H1 (cell line): ENCODE results near the gene SIPA1L2. TPM values are rescaled to one million over a fixed set of nuclear protein-coding genes. Genes with fewer than 3 reads are reported as not detected.

Experiments used
- CTCF ChIA-PET: fragments of 300-600 bp; sonication (Branson Sonifier 250); formaldehyde crosslinking; loops from one replicate; lab custom pipeline; 2021; ENCODE audit not compliant: partially characterized antibody; lab: Charles Lee
- POLR2A ChIA-PET: fragments of 300-600 bp; sonication (Branson Sonifier 250); formaldehyde crosslinking; loops from one replicate; lab custom pipeline; 2021; ENCODE audit warnings: inconsistent platforms; ENCODE audit not compliant: partially characterized antibody; lab: Charles Lee
- DNase-seq, 2 experiments: peaks; one replicate each; pipeline versions ENCODE4 v3.0.0 to v3.0.0-alpha.2; 2010 to 2022; ENCODE audit warnings: low spot score in 2 of 2, low read depth in 1 of 2, mixed read lengths in 1 of 2
- FAIRE-seq: peaks from 2 replicates; lab custom pipeline; 2011; peaks lifted over from hg19 to GRCh38; lab: Jason Lieb, UNC
- H2AFZ ChIP-seq: 2 replicates; pipeline ENCODE4 v1.8.1; 2012; ENCODE audit warnings: low read length, inconsistent platforms
- H2AK5ac ChIP-seq: 2 replicates; pipeline ENCODE4 v1.6.1; 2013; ENCODE audit warnings: low read depth, low read length
- H2BK120ac ChIP-seq: replicated peaks from 2 replicates; pipeline ENCODE3; 2013; ENCODE audit warnings: low read depth, low read length, inconsistent platforms
- H2BK12ac ChIP-seq: 2 replicates; pipeline ENCODE4 v1.6.1; 2013; ENCODE audit warnings: low read depth, low read length
- H2BK15ac ChIP-seq: 2 replicates; pipeline ENCODE4 v1.6.1; 2013; ENCODE audit warnings: low read length
- H2BK20ac ChIP-seq: 2 replicates; pipeline ENCODE4 v1.6.1; 2013; ENCODE audit warnings: low read length
- H2BK5ac ChIP-seq: 2 replicates; pipeline ENCODE4 v1.6.1; 2013; ENCODE audit warnings: low read depth, low read length
- H3K14ac ChIP-seq: 2 replicates; pipeline ENCODE4 v1.6.1; 2013; ENCODE audit warnings: inconsistent platforms; ENCODE audit not compliant: insufficient read length
- H3K18ac ChIP-seq: 2 replicates; pipeline ENCODE4 v1.6.1; 2013; ENCODE audit warnings: low read length; ENCODE audit errors: extremely low read depth
- H3K23ac ChIP-seq: 2 replicates; pipeline ENCODE4 v1.6.1; 2013; ENCODE audit warnings: inconsistent platforms; ENCODE audit not compliant: insufficient read length
- H3K23me2 ChIP-seq: 2 replicates; pipeline ENCODE4 v1.6.1; 2013; ENCODE audit warnings: low read depth, low read length
- H3K27ac ChIP-seq: 2 replicates; pipeline ENCODE4 v1.6.1; 2011; ENCODE audit warnings: low read depth, low read length, inconsistent platforms
- H3K27me3 ChIP-seq, 4 experiments: replicated peaks in 1 of 4; 1 replicate in 1 of 4; 2 replicates in 3 of 4; pipeline versions ENCODE4 v1.6.1 to v1.8.1; 2011 to 2013; ENCODE audit warnings: low read length in 3 of 4, mild to moderate bottlenecking in 3 of 4, inconsistent platforms in 2 of 4, mixed read lengths in 2 of 4, moderate library complexity in 1 of 4; ENCODE audit not compliant: control insufficient read depth in 3 of 4, insufficient read depth in 3 of 4; ENCODE audit errors: extremely low read depth in 1 of 4
- H3K36me3 ChIP-seq, 4 experiments: 2 replicates each; pipeline versions ENCODE4 v1.6.1 to v1.8.1; 2011 to 2013; ENCODE audit warnings: mild to moderate bottlenecking in 4 of 4, low read length in 3 of 4, moderate library complexity in 2 of 4, control low read depth in 1 of 4, inconsistent platforms in 1 of 4; ENCODE audit not compliant: insufficient read depth in 4 of 4, control insufficient read depth in 2 of 4
- H3K4ac ChIP-seq: replicated peaks from 2 replicates; pipeline ENCODE3; 2013; ENCODE audit warnings: low read length, low read depth, mixed read lengths, inconsistent platforms; ENCODE audit not compliant: insufficient read length
- H3K4me1 ChIP-seq, 4 experiments: replicated peaks in 1 of 4; 1 replicate in 1 of 4; 2 replicates in 3 of 4; pipeline versions ENCODE4 v1.6.1 to v1.8.1; 2011 to 2013; ENCODE audit warnings: low read length in 3 of 4, inconsistent platforms in 2 of 4, mixed read lengths in 1 of 4; ENCODE audit not compliant: insufficient read depth in 4 of 4, control insufficient read depth in 3 of 4
- H3K4me2 ChIP-seq, 2 experiments: 2 replicates each; pipeline versions ENCODE4 v1.6.1 to v1.8.1; 2011 to 2013; ENCODE audit warnings: low read depth in 2 of 2, low read length in 2 of 2, control low read depth in 1 of 2, inconsistent platforms in 1 of 2, mild to moderate bottlenecking in 1 of 2; ENCODE audit not compliant: insufficient read depth in 1 of 2
- H3K4me3 ChIP-seq, 4 experiments: fragments of 200-600, 300-600 bp in 1 of 4; sonication (generic), shearing (Covaris generic), sonication (Bioruptor Twin) in 1 of 4; 2 replicates each; pipeline versions ENCODE4 v1.5.1 to v1.8.1; 2011 to 2016; ENCODE audit warnings: low read length in 4 of 4, low read depth in 3 of 4, control low read depth in 2 of 4, inconsistent platforms in 2 of 4, mild to moderate bottlenecking in 2 of 4, mixed read lengths in 1 of 4, moderate library complexity in 1 of 4; ENCODE audit not compliant: insufficient read depth in 2 of 4; ENCODE audit errors: extremely low read depth in 1 of 4
- H3K56ac ChIP-seq: replicated peaks from 2 replicates; pipeline ENCODE3; 2013; ENCODE audit warnings: low read depth, mild to moderate bottlenecking, mixed read lengths, low read length, inconsistent platforms; ENCODE audit not compliant: insufficient read length
- H3K79me1 ChIP-seq: 2 replicates; pipeline ENCODE4 v1.6.1; 2013; ENCODE audit warnings: low read depth, low read length, control low read depth
- H3K79me2 ChIP-seq, 2 experiments: 2 replicates each; pipeline versions ENCODE4 v1.6.1 to v1.8.1; 2012 to 2013; ENCODE audit warnings: low read length in 2 of 2, mild to moderate bottlenecking in 2 of 2, inconsistent platforms in 1 of 2; ENCODE audit not compliant: insufficient read depth in 2 of 2, control insufficient read depth in 1 of 2
- H3K9ac ChIP-seq, 4 experiments: replicated peaks in 1 of 4; 1 replicate in 1 of 4; 2 replicates in 3 of 4; pipeline versions ENCODE4 v1.6.1 to v1.8.1; 2011 to 2013; ENCODE audit warnings: low read depth in 3 of 4, low read length in 3 of 4, control low read depth in 2 of 4, mild to moderate bottlenecking in 2 of 4, moderate library complexity in 2 of 4, inconsistent platforms in 1 of 4; ENCODE audit errors: extremely low read depth in 1 of 4
- H3K9me3 ChIP-seq, 2 experiments: 2 replicates each; pipeline versions ENCODE4 v1.6.1 to v1.8.1; 2012 to 2013; ENCODE audit warnings: mild to moderate bottlenecking in 2 of 2, moderate library complexity in 2 of 2, control low read depth in 1 of 2, inconsistent platforms in 1 of 2, low read depth in 1 of 2, low read length in 1 of 2, mixed read lengths in 1 of 2; ENCODE audit not compliant: insufficient read depth in 2 of 2
- H4K20me1 ChIP-seq, 2 experiments: replicated peaks in 1 of 2; 2 replicates each; pipeline versions ENCODE3 to v1.8.1; 2011 to 2013; ENCODE audit warnings: inconsistent platforms in 2 of 2, low read length in 2 of 2, mild to moderate bottlenecking in 1 of 2; ENCODE audit not compliant: insufficient read depth in 2 of 2, control insufficient read depth in 1 of 2
- H4K5ac ChIP-seq: 2 replicates; pipeline ENCODE4 v1.6.1; 2013; ENCODE audit warnings: low read length, low read depth, mixed read lengths, inconsistent platforms; ENCODE audit not compliant: insufficient read length
- H4K8ac ChIP-seq: 2 replicates; pipeline ENCODE4 v1.8.0; 2013; ENCODE audit warnings: mild to moderate bottlenecking, moderate library complexity, low read length, inconsistent platforms; ENCODE audit not compliant: insufficient read depth; ENCODE audit errors: extremely low read depth
- H4K91ac ChIP-seq: replicated peaks from 2 replicates; pipeline ENCODE3; 2013; ENCODE audit warnings: low read length, mixed read lengths, inconsistent platforms; ENCODE audit not compliant: insufficient read length
- HDAC2 ChIP-seq, 2 experiments: fragments of 300-600 bp in 1 of 2; sonication (generic) in 1 of 2; IDR thresholded peaks; 2 replicates each; pipeline ENCODE4 v1.6.1; 2011 to 2012; ENCODE audit warnings: low read depth in 2 of 2, low read length in 2 of 2, mild to moderate bottlenecking in 2 of 2, moderate library complexity in 2 of 2, borderline replicate concordance in 1 of 2, inconsistent platforms in 1 of 2
- POLR2A ChIP-seq, 2 experiments: IDR thresholded peaks; 1 replicate in 1 of 2; 2 replicates in 1 of 2; pipeline ENCODE4 v1.6.1; 2011; ENCODE audit warnings: low read depth in 2 of 2, low read length in 2 of 2, mild to moderate bottlenecking in 2 of 2; ENCODE audit errors: control extremely low read depth in 1 of 2
- polyA plus RNA-seq, 7 experiments: library from polyadenylated mRNA; depleted of rRNA in 3 of 7; stranded (reverse) in 5 of 7; unstranded in 2 of 7; fragments of >200 nt in 5 of 7; fragments of 200-250 nt in 2 of 7; gene quantifications; 1 replicate in 5 of 7; 2 replicates in 1 of 7; 4 replicates in 1 of 7; pipeline versions ENCODE4 v1.2.1 to v1.2.3, GENCODE V29; 2011 to 2013; ENCODE audit warnings: missing spikeins in 2 of 7, mixed read lengths in 2 of 7
- total RNA-seq: library from RNA; stranded (reverse); fragmentation: NEBNext Ultra II Directional; extraction: Animal tissue kit (Norgen Biotek cat#: 25700); gene quantifications from 2 replicates; pipeline ENCODE4 v1.2.1, GENCODE V29; 2021

SIPA1L2 gene
- total and polyA plus RNA-seq, 2 of the 8 experiments (the other 6 are each of a cell fraction or from before 2014, with no cell fraction given), result 7.7 to 13.2 TPM

GRCh38 chr1:232585486-232585885, 44.4 kb downstream of the SIPA1L2 start:
- Histone ChIP-seq H2AFZ (no peak overlapping the region), H3K18ac (no peak overlapping the region), H2BK15ac (no peak overlapping the region), H3K9ac (no peak overlapping the region), H3K27me3 (no peaks in the 10 kb centered on the region), H3K56ac (no peak overlapping the region), H4K5ac (no peak overlapping the region), H3K4me1 (peaks cover 0 to 2% (median 0%) of the 10 kb centered on the region in 4 experiments; a peak in 3 of 7 replicates), H3K27ac (no peak overlapping the region), H2AK5ac (no peak overlapping the region), H3K4me2 (no peak overlapping the region), H3K23me2 (no peaks in the 10 kb centered on the region), H3K4me3 (no peak overlapping the region), H3K36me3 (no peaks in the 10 kb centered on the region), H2BK20ac (no peak overlapping the region), H3K79me2 (no peaks in the 10 kb centered on the region), H4K8ac (no peak overlapping the region), H3K4ac (no peak overlapping the region), H3K9me3 (no peaks in the 10 kb centered on the region), H3K14ac (no peak overlapping the region), H3K23ac (no peak overlapping the region), H2BK5ac (no peak overlapping the region), H2BK12ac (no peak overlapping the region), H4K20me1 (no peaks in the 10 kb centered on the region), H4K91ac (no peak overlapping the region), H3K79me1 (no peaks in the 10 kb centered on the region), H2BK120ac (no peak overlapping the region)
- peak; percentile 19 for FAIRE-seq
- DNase-seq, result no peak
- CTCF ChIA-PET, result interaction anchor here (0.9 to 2.4 kb wide), 6 partner anchors 9 to 702 kb away, joined by 3 to 13 read pairs (median 6); no protein-coding TSS in a partner anchor
- POLR2A ChIA-PET, result no interaction called here
- TF ChIP-seq POLR2A (IDR thresholded peaks at IDR 0.05; ENCODE audit: control extremely low read depth in 1 of 2, low read depth in 2 of 2, low read length in 2 of 2) (no peak), HDAC2 (IDR thresholded peaks at IDR 0.05; ENCODE audit: borderline replicate concordance in 1 of 2, low read depth in 2 of 2, low read length in 2 of 2) (no peak)
